HuH-7 (cell line): Measurements from ENCODE around the gene IRAK3.
A peak's percentile ranks its signal among the peaks of the same experiment; 100 is the strongest.
"Not testable (repeated sequence)": the region's sequence is repeated elsewhere in the genome, so short reads cannot be mapped to it uniquely, and the experiment has no call there.

Source experiments
- DNase-seq: peaks from one replicate; pipeline ENCODE4 v3.0.0; 2011; ENCODE audit warnings: low spot score

Gene IRAK3

DNA sequence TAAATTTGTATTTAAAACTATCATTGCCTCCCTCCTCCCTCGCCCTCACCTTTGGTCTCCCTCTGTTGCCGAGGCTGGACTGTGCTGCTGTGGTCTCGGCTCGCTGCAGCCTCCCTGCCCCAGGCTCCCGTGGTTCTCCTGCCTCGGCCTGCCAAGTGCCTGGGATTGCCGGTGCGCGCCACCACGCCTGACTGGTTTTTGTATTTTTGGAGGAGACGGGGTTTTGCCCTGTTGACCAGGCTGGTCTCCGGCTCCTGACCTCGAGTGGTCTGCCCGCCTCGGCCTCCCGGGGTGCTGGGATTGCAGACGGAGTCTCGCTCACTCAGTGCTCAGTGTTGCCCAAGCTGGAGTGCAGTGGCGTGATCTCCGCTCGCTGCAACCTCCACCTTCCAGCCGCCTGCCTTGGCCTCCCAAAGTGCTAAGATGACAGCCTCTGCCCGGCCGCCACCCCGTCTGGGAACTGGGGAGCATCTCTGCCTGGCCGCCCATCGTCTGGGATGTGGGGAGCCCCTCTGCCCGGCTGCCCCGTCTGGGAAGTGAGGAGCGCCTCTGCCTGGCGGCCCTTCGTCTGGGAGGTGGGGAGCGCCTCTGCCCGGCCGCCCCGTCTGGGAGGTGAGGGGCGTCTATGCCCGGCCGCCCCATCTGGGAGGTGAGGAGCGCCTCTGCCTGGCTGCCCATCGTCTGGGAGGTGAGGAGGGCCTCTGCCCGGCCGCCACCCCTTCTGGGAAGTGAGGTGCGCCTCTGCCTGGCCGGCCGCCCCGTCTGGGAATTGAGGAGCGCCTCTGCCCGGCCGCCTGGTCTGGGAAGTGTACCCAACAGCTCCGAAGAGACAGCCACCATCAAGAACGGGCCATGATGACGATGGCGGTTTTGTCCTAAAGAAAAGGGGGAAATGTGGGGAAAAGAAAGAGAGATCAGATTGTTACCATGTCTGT, 14.4 kb upstream of the IRAK3 start:
- DNase-seq, result not testable (repeated sequence)

DNA sequence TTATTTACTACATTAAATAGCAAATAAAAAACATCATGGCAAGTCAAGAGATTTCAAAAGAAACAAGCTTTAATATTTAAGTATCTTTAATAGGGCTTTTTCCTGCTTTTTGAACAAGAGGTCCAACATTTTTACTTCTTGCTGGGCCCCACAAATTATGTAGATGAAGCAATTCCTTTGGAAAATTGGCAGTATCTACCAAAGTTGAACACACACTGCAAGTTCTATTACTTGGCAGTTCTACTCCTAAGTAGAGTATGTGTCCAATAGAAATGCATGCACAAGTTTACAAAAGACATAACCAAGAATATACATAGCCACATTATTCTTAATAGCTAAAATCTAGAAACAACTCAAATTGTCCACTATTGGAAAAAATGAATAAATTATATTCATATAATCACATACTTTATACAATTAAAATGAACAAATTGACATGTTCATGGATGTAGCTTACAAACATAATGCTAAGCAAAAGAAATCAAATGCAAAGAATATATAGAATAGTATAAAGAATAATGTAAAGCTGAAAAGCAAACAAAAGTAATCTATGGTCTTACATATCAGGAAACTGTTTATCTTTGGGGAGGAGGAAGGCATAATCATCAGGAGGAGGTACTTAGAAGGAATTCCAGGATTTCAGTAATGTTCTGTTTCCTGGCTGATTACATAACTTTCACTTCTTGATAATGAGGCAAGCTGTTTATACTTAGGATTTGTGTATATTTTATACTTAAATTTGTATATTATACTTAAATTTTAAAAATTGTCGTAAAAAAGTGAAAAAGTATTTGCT, 12.7 kb upstream of the IRAK3 start:
- no peak for DNase-seq

DNA sequence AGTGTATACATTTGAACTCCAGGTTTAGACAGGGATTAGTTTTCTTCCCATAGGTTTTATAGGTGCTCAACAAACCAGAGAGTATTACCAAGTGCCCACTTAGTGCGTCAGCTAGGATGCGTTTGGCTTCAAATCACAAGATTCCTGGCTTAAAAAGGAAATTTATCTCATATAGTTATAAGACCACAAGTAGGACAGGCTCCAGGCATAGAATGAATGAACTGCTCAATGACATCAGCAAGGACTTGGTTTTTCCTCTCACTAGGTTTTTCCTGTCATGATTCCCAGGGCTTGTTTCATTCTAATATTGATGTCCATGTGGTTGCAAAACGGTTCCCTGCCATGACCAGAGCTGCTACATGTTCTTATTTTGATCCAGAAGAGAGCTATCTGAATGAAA, 6.1 kb upstream of the IRAK3 start:
- DNase-seq, result no peak

DNA sequence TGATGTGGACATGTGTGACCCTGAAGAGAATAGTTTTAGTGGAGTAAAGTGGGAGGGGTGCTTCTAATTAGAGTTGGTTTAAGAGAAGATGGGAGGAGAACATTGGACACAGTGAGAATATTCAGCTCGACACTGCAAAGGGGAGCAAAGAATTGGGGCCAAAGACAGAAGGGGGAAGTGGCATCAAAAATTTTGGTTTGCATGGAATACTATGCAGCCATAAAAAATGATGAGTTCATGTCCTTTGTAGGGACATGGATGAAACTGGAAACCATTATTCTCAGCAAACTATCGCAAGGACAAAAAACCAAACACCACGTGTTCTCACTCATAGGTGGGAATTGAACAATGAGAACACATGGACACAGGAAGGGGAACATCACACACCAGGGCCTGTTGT, 4.2 kb upstream of the IRAK3 start:
- not testable (repeated sequence) for DNase-seq

DNA sequence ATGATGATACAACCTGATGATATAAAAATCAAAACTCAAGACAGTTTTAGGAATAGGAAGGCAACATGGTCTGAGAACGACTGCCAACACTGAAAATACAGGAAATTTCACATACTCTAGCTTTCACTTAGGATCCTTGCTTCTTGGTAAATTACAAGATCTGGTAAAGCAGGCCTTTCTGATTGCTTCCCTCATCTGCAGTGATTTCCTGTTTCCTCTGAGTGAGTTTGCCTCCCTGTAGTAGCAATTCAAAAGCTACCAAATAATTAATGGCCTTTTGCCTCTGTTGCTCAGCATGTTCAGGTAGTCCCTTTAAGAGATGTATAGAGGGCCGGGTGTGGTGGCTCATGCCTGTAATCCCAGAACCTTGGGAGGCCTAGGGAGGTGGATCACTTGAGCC, 2.0 kb upstream of the IRAK3 start:
- no peak for DNase-seq

DNA sequence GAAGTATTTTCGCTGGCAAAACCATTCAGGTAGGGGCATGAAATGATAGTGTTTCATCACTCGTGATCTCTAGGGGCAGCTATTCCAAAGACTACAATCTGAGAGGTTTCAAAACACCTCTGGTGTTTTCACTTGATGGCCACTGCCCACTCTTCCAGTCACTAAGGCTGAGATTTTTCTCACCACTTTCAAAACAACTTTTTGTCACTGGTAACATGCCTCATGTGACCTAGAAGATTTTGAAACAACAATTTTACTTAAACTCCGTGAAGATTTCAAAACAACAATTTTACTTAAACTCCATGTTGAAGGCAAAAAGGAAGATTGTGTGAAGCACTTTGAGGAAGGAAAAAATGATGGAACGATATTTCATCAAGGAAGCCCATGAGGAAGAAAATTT, 1.2 kb upstream of the IRAK3 start:
- DNase-seq, result no peak

DNA sequence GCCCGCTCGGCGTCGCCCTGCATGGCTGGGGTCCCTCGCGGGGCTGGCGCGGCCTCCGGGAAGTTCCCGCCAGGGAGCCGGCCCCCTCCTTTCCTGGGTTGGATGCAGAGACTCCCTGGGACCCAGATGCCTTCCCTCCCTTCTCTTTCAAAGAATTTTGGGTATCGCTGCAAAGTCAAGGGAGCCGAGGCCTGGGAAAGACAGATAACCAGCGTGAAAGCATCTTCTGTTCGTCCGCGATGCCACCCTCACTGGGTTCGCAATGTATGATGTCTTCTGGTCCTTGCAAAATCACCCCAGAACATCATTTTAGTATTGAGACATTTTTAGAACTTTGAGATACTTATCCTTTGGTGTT, 451 bp downstream of the IRAK3 start:
- DNase-seq, result no peak

DNA sequence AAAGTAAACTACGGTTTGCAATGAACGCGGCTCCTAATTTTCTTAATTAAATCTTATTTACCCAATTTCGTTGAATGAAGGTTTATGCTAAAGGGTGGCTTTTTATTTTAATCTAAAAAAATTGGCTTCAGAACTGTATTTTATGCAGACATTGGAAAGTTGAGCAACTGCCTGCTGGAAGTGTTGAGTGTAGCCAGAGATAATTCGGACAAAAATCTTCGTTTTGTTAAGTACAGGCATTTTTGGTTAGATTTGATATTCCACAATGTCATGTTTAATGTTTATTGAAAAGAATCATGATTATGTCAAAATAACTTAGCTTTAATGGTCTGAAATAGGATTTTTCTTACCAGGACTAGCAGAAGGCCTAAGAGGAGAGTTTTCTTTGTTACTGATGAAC, 875 bp downstream of the IRAK3 start:
- DNase-seq, result no peak

DNA sequence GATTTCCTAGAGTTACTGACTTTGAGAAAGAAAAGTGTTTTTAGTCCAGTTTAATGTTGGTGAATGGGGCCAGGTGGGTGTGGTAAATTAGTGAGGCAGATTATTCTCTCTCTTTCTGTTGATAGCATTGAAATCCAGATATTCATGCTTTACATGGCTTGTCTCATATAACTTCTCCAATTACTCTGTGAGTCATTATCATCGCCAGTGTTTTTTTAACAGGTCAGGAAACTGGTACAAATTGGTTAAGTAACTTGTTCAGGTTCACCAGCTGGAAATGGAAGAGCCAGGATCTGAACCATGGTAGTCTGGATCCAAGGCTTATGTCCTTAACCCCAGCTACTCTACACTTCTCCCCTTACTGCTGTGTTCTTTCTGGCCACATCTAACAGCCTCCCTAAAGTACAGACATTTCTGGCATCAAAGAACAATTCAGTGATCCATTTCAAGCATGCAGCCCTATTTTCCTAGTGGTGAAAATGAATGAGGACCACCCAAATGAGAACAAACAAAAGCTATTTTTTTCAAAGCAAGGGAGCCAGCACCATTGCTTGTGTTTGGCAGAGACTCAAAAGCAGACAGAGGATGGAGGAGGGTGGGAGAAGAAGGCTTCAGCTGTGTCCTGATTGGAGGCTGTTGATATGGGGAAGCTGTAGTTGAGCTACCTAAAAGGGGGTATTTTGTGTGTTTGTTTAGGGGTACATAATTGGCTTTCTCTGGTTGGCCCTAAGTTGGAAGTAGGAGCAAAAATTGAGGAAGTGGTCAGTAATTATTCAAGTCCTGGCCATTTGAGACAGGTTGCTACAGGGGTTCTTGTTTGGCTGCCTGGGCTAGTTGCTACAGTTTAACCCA, 1.7 kb downstream of the IRAK3 start:
- DNase-seq, result no peak

DNA sequence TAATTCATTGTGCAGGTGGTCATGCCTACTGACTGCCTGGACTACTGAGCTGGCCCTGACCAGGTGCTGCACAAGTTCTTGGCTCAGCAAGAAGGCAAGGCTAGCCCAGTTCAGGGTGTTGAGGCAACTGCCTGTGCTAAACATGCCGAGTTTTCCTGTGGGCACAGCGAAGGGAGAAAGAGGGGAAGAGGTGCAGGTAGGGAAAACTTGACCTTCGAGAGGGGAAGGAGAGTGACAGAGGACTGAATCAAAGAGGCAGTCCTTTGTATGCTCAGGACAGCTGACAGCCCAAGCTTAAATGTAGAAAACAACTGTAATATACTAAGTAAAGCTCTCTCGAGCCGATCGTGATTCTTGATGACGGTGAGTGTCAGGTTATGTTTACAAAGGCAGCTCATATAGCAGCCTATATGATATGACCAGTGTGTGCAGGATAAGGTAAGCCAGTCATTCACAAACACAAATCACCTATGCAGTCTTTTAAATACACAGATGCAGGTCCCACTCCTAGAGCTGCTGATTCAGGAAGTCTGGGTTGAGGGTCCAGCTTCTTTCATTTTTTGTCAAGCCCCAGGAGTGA, 2.6 kb downstream of the IRAK3 start:
- DNase-seq, result peak; percentile 52

DNA sequence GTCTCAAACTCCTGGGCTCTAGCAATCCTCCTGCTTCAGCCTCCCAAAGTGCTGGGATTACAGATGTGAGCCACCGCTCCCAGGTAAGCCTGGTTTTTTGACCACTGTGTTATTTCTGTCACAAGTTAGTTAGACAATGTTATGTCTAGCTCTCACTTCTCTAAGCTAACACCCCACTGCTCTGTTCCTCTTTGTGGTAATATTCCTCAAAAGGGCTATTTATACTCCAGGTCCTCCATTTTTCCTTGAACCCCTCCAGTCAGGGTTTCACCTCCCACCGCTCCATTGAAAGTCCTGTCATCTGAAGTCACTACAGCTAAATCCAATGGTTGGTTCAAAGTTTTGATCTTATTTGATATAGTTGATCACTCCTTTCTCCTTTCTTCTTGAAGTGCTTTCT, 5.1 kb downstream of the IRAK3 start:
- DNase-seq, result no peak

DNA sequence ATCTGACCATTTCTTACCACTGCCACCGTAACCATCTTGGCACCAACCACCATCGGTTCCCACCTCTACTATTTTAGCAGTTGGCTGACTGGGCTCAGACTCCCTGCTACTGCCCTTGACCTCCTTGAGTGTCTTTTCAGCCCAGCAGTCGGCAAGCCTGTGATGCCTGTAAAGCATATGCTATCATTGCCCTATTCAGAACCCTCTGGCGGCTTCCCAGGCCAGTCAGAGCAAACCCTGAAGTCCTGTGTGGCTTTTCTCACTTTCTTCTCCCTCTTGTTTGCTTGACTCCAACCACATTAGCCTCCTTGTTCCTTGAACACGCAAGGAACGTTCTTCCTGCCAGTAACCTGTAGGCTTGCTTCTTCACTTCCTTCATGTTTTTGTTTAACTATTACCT, 6.2 kb downstream of the IRAK3 start:
- DNase-seq, result no peak

DNA sequence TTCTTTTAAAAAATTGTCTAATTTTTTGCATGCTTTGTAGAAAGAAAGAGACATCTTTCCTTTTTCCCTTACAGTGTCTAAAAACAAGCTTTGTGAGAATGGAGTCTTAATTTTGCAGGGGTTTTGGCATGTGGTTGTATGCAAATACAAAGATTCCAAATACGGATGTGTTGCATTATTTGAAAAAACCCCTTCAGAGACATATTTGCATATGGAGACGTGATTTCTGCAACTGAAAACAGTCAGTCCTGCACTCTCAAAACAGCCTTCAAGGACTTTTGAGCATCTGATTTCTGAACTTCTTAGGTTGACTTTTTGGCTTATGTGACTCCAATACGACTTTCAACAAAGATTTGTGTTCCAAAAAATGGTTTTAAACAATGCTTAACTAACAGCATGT, 7.8 kb downstream of the IRAK3 start:
- DNase-seq, result no peak

DNA sequence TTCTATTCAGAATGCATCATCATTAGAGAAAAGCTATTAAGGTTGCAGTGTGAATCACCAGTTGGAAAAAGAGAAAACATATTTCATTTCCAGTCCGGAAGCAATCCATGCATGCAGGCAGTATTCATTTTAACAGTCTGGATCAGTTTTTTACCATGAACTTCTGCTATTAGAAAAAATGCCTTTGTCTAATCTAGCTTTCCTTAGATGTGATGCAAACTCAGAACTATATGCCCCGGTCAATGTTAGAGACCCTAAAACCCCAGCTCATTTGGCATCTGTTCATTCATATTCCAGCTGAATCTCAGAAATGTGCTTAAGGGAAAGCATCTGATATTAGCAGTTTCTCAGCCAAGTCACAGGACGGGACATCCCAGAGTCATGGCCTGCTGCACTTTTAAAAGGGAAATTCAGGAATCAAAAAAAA, 8.5 kb downstream of the IRAK3 start:
- DNase-seq, result no peak

DNA sequence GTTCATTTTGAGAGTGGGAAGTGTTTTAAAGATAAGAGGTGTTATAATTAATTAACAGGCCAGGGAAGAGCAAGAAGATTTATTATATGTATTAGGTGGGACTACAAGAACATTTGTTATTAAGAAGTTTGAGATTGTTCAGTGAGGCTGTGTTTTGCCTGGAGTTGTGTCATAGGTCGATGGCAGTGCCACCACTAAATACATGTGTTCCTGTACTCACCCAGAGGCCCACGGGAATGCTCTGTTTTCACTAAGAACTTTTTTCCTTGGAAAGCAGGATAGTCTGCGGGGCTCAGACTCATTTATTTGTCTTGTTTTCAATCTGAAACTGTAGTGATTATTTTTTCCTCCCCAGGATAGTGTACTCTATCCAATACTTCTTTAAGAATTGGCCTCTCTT, 10.1 kb downstream of the IRAK3 start:
- no peak for DNase-seq

DNA sequence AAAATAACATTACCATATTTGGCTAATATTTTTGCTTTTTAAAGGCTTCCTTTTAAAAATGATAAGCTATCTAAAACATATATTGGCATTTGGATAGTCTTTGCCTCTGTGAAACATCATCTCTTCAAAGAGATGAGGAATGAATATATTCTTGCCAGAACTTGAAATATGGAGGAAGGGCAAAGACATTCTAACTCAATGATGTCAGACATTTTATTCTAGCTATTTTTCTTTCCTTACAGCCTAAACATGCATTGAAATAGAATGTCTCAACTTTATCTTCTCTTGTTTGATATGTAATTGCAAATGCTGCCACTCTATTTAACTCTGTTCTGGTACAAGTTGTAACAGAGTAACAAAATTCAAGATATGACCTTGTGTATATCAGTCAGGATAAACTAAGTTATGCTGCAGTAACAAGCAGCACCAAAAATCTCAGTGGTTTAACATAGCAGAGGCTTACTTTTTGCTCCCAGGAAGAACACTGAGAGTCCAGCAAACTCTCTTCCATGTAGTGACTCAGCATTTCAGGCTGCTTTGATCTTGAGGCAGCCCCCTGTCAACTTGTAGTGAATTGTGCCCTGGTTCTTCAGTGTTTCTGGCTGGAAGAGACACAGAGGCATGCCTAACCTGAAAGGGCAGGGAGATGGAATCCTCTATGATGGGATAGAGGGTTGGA, 11.0 kb downstream of the IRAK3 start:
- DNase-seq, result no peak

DNA sequence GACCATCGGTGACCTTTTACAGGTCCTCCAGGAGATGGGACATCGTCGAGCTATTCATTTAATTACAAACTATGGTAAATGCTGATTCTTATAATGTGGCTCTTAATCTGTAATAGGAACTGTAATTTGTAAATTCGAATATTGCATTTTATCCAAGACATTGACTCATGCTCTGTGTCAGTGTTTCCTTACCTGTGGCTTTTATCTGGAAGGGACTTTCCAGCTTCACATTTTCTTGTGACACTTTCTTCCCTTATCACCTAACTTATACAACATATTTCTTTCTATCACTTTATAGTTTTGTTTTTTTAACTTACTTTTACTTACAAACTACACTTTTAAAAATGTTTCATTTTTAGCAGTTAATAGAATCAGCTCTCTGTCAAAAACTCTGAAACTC, 14.8 kb downstream of the IRAK3 start:
- no peak for DNase-seq

DNA sequence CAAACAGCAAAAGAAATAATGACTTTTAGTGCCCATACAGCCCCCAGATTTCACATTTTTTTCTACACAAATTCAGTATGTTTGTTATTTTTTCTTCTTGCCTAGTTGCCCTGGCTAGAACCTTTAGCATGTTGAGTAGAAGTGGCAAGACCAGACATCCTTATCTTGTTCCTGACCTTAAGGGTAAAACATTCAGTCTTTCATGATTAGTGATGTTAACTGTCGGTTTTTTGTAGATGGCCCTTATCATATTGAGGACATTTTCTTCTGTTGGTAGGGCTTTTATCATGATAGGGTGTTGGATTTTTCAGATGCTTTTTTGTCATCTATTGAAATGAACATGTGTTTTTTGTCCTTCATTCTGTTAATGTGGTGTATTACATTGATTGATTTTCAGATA, 17.1 kb downstream of the IRAK3 start:
- no peak for DNase-seq

DNA sequence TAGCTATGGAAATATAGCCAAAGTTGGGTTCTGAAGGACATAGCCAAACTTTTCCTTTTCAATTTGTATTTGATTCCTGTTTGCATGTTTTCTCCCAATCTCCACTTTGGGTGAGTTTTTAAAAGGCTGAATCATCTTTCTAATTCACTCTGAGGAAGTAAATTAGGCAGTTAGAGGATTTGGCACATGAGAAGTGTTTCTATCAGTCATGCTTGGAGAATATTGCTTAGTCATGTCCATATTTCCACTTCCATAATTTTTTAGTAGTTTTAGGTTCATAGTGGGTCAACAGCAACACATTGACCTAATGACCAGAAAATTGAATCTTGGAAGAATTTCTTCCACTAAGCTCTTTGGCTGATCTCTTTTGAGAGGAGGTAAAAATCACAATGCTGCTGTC, 21.8 kb downstream of the IRAK3 start:
- no peak for DNase-seq

DNA sequence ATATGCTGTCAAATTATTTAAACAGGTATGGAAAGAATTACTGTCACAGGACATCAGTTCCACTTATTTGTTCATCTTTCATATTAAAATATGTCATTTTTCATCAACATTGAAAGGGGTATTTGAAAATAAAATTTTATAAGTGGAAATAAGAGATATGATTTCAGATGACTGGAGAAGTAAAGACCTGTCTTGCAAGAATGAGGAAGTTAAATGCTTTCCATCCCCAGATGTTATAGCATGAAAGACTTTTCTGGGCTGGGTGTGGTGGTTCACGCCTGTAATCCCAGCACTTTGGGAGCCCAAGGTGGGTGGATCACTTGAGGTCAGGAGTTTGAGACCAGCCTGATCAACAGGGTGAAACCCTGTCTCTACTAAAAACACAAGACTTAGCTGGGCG, 22.6 kb downstream of the IRAK3 start:
- DNase-seq, result not testable (repeated sequence)

DNA sequence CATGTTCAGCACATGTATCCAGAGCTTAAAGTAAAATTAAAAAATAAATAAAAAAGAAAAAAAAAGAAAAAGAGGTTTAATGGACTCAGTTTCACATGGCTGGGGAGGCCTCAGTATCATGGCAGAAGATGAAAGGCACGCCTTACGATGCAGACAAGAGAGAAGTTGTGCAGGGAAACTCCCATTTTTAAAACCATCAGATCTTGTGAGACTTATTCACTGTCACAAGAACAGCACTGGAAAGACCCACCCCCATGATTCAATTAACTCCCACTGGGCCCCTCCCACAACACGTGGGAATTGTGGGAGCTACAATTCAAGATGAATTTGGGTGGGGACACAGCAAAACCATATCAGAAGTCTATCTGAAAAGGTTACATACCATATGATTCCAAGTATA, 24.0 kb downstream of the IRAK3 start:
- DNase-seq, result not testable (repeated sequence)
